ENCODE measurements around the gene ASB2. TPM values are rescaled to one million over a fixed set of nuclear protein-coding genes. Genes with fewer than 3 reads are reported as not detected.

Gene ASB2
- total and polyA plus RNA-seq, 2 of the 4 experiments (the other 2 are of a cell fraction), result 0.54 to 0.77 TPM

- 94% methylated on average over 8 of the region's 16 CpGs; no CpG with 5 or more reads in 1 of the 2 experiments for WGBS, 2 experiments (ENCODE audit: extremely low coverage in 2 of 2, insufficient read length in 1 of 2)
- Histone ChIP-seq H3K27ac (ENCODE audit: insufficient read depth, low read length) (no peak overlapping the region), H3K79me1 (ENCODE audit: low read depth in 1 of 2, low read length in 2 of 2) (no peaks in the 10 kb centered on the region), H3K36me3 (ENCODE audit: control insufficient read depth, insufficient read depth, low read length) (no peaks in the 10 kb centered on the region), H3K9me3 (ENCODE audit: control insufficient read depth, insufficient read depth, low read length) (no peaks in the 10 kb centered on the region), H2BK120ac (ENCODE audit: low read depth, low read length) (no peak overlapping the region), H2BK15ac (ENCODE audit: low read depth, low read length) (no peak overlapping the region), H3K56ac (ENCODE audit: extremely low read depth, insufficient read depth, low read length) (no peak overlapping the region), H3K14ac (replicated peaks; ENCODE audit: low read depth, low read length) (no peak overlapping the region), H3K27me3 (ENCODE audit: control insufficient read depth, insufficient read depth, low read length) (no peaks in the 10 kb centered on the region), H4K91ac (ENCODE audit: insufficient read depth, low read depth, low read length) (no peak overlapping the region), H3K4ac (ENCODE audit: low read depth, low read length) (no peak overlapping the region), H2AK9ac (replicated peaks; ENCODE audit: low read depth, low read length, poor library complexity) (no peak overlapping the region), H4K20me1 (ENCODE audit: insufficient read depth, low read length) (peaks cover 3% of the 10 kb centered on the region; the same call in 1 of the 2 replicates), H3K23ac (ENCODE audit: low read depth, low read length) (no peak overlapping the region), H3K9ac (ENCODE audit: low read depth, low read length) (no peak overlapping the region), H2BK20ac (ENCODE audit: low read depth, low read length) (no peak overlapping the region), H3K9me1 (ENCODE audit: insufficient read depth, low read length) (no peaks in the 10 kb centered on the region), H4K5ac (ENCODE audit: low read depth, low read length) (no peak overlapping the region), H2BK5ac (ENCODE audit: low read depth, low read length, poor library complexity, severe bottlenecking) (no peak overlapping the region), H3K4me2 (ENCODE audit: low read depth, low read length) (no peak overlapping the region), H3K4me3 (ENCODE audit: insufficient read depth, low read depth, low read length) (no peak overlapping the region), H2AK5ac (ENCODE audit: low read depth, low read length) (no peak overlapping the region; the same call in none of the 2 replicates), H4K8ac (ENCODE audit: low read depth in 2 of 2, low read length in 2 of 2) (no peak overlapping the region), H3K18ac (ENCODE audit: low read depth, low read length) (no peak overlapping the region), H3K4me1 (ENCODE audit: control insufficient read depth, insufficient read depth, low read length) (peaks cover 5% of the 10 kb centered on the region), H2AFZ (replicated peaks; ENCODE audit: low read length, poor library complexity) (peak overlapping the region; percentile 34)
- TF ChIP-seq BHLHE40 (IDR thresholded peaks at IDR 0.05; ENCODE audit: low read depth, low read length) (no peak), MAZ (IDR thresholded peaks at IDR 0.05; ENCODE audit: borderline replicate concordance, low read depth, low read length) (no peak), POLR2A (IDR thresholded peaks at IDR 0.05; ENCODE audit: low read depth, low read length) (no peak), RCOR1 (IDR thresholded peaks at IDR 0.05; ENCODE audit: insufficient replicate concordance, low read length) (no peak)
- intact Hi-C loops (cut with micrococcal nuclease), result no loop called here
- dilution Hi-C loops (cut with HindIII; ENCODE audit: low sequenced_read_pairs, unreplicated experiment), result no loop called here
- ChIA-PET CTCF (no interaction called here), POLR2A (ENCODE audit: unreplicated experiment) (no interaction called here)
- DNase-seq (no peak), ATAC-seq (ENCODE audit: low read depth) (no peak)
- no TSS peak for BruUV-seq (replicated peaks)
- in situ Hi-C loops (cut with MboI; ENCODE audit: low sequenced_read_pairs), result loop anchor here (5.0 to 10.0 kb wide), 2 partner anchors 58 to 190 kb away; no protein-coding TSS in a partner anchor
Measured at GRCh38 chr14:93944348-93945069, 31.9 kb downstream of the ASB2 start.

All from IMR-90 (cell line).